HL-60 (cell line): Measurements from ENCODE around the gene USP3.

Experiments
- DNase-seq, 2 experiments: peaks; one replicate each; pipeline ENCODE4 v3.0.0-alpha.2; 2010 to 2020; ENCODE audit warnings: low read depth in 1 of 2, low spot score in 1 of 2
- H3K27ac ChIP-seq: fragments of 250-450 bp; sonication (Bioruptor Pico); replicated peaks from 2 replicates; pipeline ENCODE4 v1.5.1; 2020; ENCODE audit warnings: mild to moderate bottlenecking, moderate library complexity
- H3K27me3 ChIP-seq: fragments of 250-450 bp; sonication (Bioruptor Pico); 2 replicates; pipeline ENCODE4 v1.5.1; 2021; ENCODE audit warnings: mild to moderate bottlenecking, moderate library complexity; ENCODE audit not compliant: insufficient read depth, poor library complexity, severe bottlenecking
- H3K4me3 ChIP-seq: replicated peaks from 2 replicates; pipeline ENCODE4 v1.5.1; 2011; ENCODE audit warnings: mild to moderate bottlenecking, control low read depth, low read length; ENCODE audit not compliant: insufficient read depth
- GABPA ChIP-seq: IDR thresholded peaks from 2 replicates; pipeline ENCODE4 v1.6.1; 2012; ENCODE audit warnings: low read depth
- POLR2AphosphoS5 ChIP-seq: IDR thresholded peaks from 2 replicates; pipeline ENCODE4 v1.6.1; 2012; ENCODE audit warnings: low read depth
- SPI1 ChIP-seq: IDR thresholded peaks from 2 replicates; pipeline ENCODE4 v1.6.1; 2012; ENCODE audit warnings: low read depth, mild to moderate bottlenecking, borderline replicate concordance
- TF ChIP-seq, protein P1 (sequence below): IDR thresholded peaks from one replicate; pipeline ENCODE4 v1.5.1; 2011; ENCODE audit warnings: low read length, control low read depth, inconsistent platforms; ENCODE audit not compliant: insufficient read depth
- TF ChIP-seq, protein P2 (sequence below): IDR thresholded peaks from 2 replicates; pipeline ENCODE4 v1.6.1; 2012; ENCODE audit warnings: low read depth; ENCODE audit not compliant: insufficient replicate concordance

USP3 gene

DNA sequence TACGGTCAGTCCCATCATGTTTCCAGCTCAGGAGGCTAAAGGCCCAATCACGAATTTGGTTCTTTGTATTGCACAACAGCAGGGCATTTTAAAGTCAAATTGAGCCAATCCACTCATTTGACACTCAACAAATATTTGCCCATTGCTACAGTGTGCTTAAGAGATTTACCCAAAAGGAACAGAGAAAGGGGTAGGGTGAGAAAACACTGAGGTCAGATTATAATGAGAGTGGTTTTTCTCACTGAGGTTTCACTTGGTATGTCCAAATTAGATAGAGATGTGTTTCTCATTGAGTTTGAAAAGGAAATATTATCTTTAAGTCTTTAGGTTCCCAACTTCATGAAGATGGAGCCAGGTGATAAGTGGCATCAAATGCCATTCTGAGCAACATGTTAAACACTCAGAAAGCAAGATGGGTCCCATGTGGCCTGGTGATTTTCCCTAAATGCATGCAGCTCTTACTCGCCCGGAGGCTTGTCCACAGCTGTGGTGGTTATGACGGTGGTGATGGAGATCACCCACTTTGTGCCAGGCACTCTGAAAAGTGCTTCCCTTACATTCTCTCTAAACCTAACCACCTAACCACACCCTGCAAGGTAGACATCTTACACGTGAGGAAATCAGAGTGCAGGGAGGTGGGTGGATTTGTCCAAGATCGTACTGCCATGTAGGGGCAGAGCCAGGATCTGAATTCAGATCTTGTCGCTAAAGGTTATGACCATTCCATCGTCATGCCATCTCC is 31.2 kb upstream of the USP3 start:
- no peak for TF ChIP-seq POLR2AphosphoS5
- no peak for TF ChIP-seq GABPA
- TF ChIP-seq, protein P1, sequence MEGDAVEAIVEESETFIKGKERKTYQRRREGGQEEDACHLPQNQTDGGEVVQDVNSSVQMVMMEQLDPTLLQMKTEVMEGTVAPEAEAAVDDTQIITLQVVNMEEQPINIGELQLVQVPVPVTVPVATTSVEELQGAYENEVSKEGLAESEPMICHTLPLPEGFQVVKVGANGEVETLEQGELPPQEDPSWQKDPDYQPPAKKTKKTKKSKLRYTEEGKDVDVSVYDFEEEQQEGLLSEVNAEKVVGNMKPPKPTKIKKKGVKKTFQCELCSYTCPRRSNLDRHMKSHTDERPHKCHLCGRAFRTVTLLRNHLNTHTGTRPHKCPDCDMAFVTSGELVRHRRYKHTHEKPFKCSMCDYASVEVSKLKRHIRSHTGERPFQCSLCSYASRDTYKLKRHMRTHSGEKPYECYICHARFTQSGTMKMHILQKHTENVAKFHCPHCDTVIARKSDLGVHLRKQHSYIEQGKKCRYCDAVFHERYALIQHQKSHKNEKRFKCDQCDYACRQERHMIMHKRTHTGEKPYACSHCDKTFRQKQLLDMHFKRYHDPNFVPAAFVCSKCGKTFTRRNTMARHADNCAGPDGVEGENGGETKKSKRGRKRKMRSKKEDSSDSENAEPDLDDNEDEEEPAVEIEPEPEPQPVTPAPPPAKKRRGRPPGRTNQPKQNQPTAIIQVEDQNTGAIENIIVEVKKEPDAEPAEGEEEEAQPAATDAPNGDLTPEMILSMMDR = no peak
- TF ChIP-seq, protein P2, sequence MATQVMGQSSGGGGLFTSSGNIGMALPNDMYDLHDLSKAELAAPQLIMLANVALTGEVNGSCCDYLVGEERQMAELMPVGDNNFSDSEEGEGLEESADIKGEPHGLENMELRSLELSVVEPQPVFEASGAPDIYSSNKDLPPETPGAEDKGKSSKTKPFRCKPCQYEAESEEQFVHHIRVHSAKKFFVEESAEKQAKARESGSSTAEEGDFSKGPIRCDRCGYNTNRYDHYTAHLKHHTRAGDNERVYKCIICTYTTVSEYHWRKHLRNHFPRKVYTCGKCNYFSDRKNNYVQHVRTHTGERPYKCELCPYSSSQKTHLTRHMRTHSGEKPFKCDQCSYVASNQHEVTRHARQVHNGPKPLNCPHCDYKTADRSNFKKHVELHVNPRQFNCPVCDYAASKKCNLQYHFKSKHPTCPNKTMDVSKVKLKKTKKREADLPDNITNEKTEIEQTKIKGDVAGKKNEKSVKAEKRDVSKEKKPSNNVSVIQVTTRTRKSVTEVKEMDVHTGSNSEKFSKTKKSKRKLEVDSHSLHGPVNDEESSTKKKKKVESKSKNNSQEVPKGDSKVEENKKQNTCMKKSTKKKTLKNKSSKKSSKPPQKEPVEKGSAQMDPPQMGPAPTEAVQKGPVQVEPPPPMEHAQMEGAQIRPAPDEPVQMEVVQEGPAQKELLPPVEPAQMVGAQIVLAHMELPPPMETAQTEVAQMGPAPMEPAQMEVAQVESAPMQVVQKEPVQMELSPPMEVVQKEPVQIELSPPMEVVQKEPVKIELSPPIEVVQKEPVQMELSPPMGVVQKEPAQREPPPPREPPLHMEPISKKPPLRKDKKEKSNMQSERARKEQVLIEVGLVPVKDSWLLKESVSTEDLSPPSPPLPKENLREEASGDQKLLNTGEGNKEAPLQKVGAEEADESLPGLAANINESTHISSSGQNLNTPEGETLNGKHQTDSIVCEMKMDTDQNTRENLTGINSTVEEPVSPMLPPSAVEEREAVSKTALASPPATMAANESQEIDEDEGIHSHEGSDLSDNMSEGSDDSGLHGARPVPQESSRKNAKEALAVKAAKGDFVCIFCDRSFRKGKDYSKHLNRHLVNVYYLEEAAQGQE = no peak
- TF ChIP-seq SPI1 = no peak
- Histone ChIP-seq H3K27me3 (no peaks in the 10 kb centered on the region), H3K27ac (no peak overlapping the region), H3K4me3 (no peak overlapping the region)
- DNase-seq = no peak

DNA sequence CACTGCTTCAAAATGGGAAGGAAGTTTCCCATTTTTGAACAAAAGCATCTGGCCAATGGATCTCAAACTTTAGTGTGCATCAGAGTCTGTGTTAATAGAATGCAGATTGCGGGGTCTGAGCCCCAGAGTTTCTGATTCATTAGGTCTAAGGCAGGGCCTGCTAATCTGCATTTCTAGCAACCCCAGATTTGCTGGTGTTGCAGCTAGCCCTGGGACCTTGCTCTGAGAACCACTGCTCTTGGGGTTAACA is 30.7 kb upstream of the USP3 start:
- no peak overlapping the region for H3K27ac ChIP-seq

DNA sequence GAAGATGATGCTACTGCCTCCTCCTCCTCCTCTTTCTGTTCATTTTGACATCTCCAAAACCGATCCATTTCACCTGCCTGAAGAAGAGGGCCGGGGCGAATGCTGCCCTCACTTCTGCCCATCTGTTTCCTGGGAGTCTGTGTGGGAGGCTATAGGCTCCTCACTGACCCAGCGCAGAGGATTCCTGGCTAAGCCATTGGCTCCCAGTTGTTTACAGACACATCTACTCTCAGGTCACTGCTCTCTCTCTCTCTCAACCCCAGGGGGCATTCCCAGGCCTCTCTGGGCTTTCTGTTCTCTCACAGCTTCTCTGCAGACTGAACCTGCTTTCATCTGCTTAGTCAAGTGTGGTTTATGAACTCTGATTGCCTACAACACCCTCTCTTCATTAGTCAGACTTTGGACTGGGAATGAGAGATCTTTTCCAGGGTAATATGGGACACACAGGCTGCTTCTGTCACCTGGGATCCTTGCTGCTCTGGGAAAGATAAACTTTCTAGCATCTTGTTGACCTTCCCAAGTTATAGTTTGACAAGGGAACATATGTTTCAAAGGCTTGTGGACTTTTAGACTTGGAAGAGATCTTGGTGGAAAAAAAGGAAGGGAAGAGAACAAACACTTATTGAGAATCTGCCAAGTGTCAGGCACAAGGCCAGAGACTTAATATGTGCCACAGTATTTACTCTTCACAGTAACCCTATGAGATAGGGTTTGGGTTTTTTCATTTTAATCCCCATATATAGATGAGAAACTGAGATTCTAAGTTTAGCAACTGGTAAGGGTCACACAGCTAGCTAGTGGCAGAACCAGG is 30.2 kb upstream of the USP3 start:
- Histone ChIP-seq H3K27me3 (no peaks in the 10 kb centered on the region), H3K4me3 (no peak overlapping the region), H3K27ac (no peak overlapping the region)
- no peak for TF ChIP-seq GABPA
- TF ChIP-seq, protein P2 = no peak
- TF ChIP-seq, protein P1 = no peak
- no peak for TF ChIP-seq POLR2AphosphoS5
- no peak for DNase-seq

More for the DNA sequence above, 30.7 kb upstream of the USP3 start:
- no peak overlapping the region for H3K4me3 ChIP-seq
- no peak for TF ChIP-seq GABPA
- TF ChIP-seq SPI1 = no peak
- TF ChIP-seq, protein P1 = no peak
- no peak for TF ChIP-seq POLR2AphosphoS5
- TF ChIP-seq, protein P2 = no peak
- no peak for DNase-seq
- no peaks in the 10 kb centered on the region for H3K27me3 ChIP-seq
